PC-3 (cell line): ENCODE measurements around the gene TFIP11. TPM values are rescaled to one million over a fixed set of nuclear protein-coding genes. Genes with fewer than 3 reads are reported as not detected.

Experiments used
- ATAC-seq: fragments of 200-7000 bp; cut with Tn5 transposase; 2 replicates; pipeline ENCODE4 v1.9.1; 2020; ENCODE audit warnings: mild to moderate bottlenecking, moderate library complexity
- BruUV-seq: library from RNA; stranded (reverse); fragments of 400-500 nt; replicated peaks from 2 replicates; lab custom pipeline; 2021; lab: Mats Ljungman, UMichigan
- CTCF ChIA-PET: fragments of 300-600 bp; sonication (Branson Sonifier 250); formaldehyde crosslinking; loops from one replicate; lab custom pipeline; 2022; ENCODE audit warnings: antibody characterized with exemption; lab: Charles Lee
- POLR2A ChIA-PET: fragments of 300-600 bp; sonication (Branson Sonifier 250); formaldehyde crosslinking; loops from one replicate; lab custom pipeline; 2022; ENCODE audit warnings: antibody characterized with exemption; ENCODE audit not compliant: unreplicated experiment; lab: Charles Lee
- DNase-seq: peaks from one replicate; pipeline ENCODE4 v3.0.0-alpha.2; 2015
- H2AFZ ChIP-seq: fragments of 300-600 bp; sonication (generic); 2 replicates; pipeline ENCODE4 v1.6.0; 2016; ENCODE audit warnings: antibody characterized with exemption, low read length
- H3F3A ChIP-seq: fragments of 300-600 bp; sonication (generic); one replicate; pipeline ENCODE4 v1.6.0; 2017; ENCODE audit warnings: antibody characterized with exemption, low read length, control low read depth, mild to moderate bottlenecking; ENCODE audit not compliant: unreplicated experiment
- H3K27ac ChIP-seq: fragments of 300-600 bp; sonication (generic); 2 replicates; pipeline ENCODE4 v1.5.1; 2016; ENCODE audit warnings: mild to moderate bottlenecking, low read length
- H3K27me3 ChIP-seq: fragments of 300-600 bp; sonication (generic); 2 replicates; pipeline ENCODE4 v1.6.1; 2016; ENCODE audit warnings: low read length, mixed read lengths
- H3K36me3 ChIP-seq: fragments of 300-600 bp; sonication (generic); 2 replicates; pipeline ENCODE4 v1.6.1; 2016; ENCODE audit warnings: low read depth, mixed run types, low read length, mixed read lengths
- H3K4me1 ChIP-seq: fragments of 300-600 bp; sonication (generic); 2 replicates; pipeline ENCODE4 v1.5.1; 2016; ENCODE audit warnings: low read length; ENCODE audit not compliant: insufficient read depth
- H3K4me2 ChIP-seq: fragments of 300-600 bp; sonication (generic); 2 replicates; pipeline ENCODE4 v1.6.0; 2016; ENCODE audit warnings: low read length
- H3K4me3 ChIP-seq: fragments of 300-600 bp; sonication (generic); 2 replicates; pipeline ENCODE4 v1.5.1; 2016; ENCODE audit warnings: mild to moderate bottlenecking, low read length, mixed read lengths
- H3K79me2 ChIP-seq: fragments of 300-600 bp; sonication (generic); 2 replicates; pipeline ENCODE4 v1.6.1; 2017; ENCODE audit warnings: low read length, mixed read lengths
- H3K9ac ChIP-seq: fragments of 300-600 bp; sonication (generic); 2 replicates; pipeline ENCODE4 v1.6.0; 2016; ENCODE audit warnings: mild to moderate bottlenecking, low read length
- H3K9me2 ChIP-seq: fragments of 300-600 bp; sonication (generic); replicated peaks from 2 replicates; pipeline ENCODE4 v1.6.1; 2016; ENCODE audit warnings: mixed run types, low read length, mixed read lengths
- H3K9me3 ChIP-seq: fragments of 300-600 bp; sonication (generic); 2 replicates; pipeline ENCODE4 v1.6.1; 2016; ENCODE audit warnings: low read length, mixed read lengths
- H4K20me1 ChIP-seq: fragments of 300-600 bp; sonication (generic); 2 replicates; pipeline ENCODE4 v1.6.1; 2016; ENCODE audit warnings: low read length, mixed read lengths
- CTCF ChIP-seq: fragments of 300-600 bp; sonication (generic); conservative IDR thresholded peaks from 2 replicates; pipeline ENCODE4 v1.5.1; 2017; ENCODE audit warnings: antibody characterized with exemption, low read depth, mild to moderate bottlenecking, low read length
- EZH2 ChIP-seq: fragments of 300-600 bp; sonication (generic); IDR thresholded peaks from one replicate; pipeline ENCODE4 v1.6.1; 2017; ENCODE audit warnings: antibody characterized with exemption, mild to moderate bottlenecking, low read length; ENCODE audit not compliant: unreplicated experiment
- EZH2phosphoT487 ChIP-seq: fragments of 300-600 bp; sonication (generic); IDR thresholded peaks from 2 replicates; pipeline ENCODE4 v1.6.1; 2018; ENCODE audit warnings: mild to moderate bottlenecking, antibody characterized with exemption, low read length, borderline replicate concordance
- intact Hi-C: fragments of 100-400 bp; cut with micrococcal nuclease; formaldehyde crosslinking; loops from 2 replicates; pipeline ENCODE4 v1.9.0; 2023
- total RNA-seq: library from RNA; depleted of rRNA; stranded (reverse); fragments of >200 nt; gene quantifications from 2 replicates; pipeline ENCODE4 v1.2.3, GENCODE V29; 2014

Gene TFIP11
- total RNA-seq, 1 experiment from 2014 or later = 22.4 TPM

DNA sequence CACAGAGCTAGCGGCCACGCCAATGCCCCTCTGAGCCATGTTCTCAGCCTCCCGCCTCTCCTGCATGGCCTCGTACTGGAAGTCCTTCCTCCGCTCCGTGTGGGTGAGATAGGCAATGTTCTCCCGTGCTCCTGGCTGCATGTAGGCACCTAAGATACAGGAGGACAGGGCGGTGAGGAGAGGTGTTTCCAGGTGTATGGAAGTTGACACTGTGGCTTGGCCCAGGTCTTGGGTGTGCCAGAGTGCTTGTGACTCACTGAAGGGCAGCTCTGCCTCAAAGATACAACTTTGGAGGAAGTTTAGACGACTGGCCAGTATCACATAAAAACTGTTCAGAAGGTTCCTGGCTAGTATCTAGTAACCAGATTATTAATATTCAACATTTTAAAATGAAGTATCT lies 20.1 kb downstream of the TFIP11 start:
- Histone ChIP-seq H3K27ac (no peak overlapping the region), H2AFZ (no peak overlapping the region), H4K20me1 (no peaks in the 10 kb centered on the region), H3K27me3 (no peaks in the 10 kb centered on the region), H3K4me3 (no peak overlapping the region), H3K4me1 (peaks cover 18% of the 10 kb centered on the region; the same call in 1 of the 2 replicates), H3K79me2 (no peaks in the 10 kb centered on the region), H3K9me3 (no peaks in the 10 kb centered on the region), H3K9ac (no peak overlapping the region), H3K9me2 (no peaks in the 10 kb centered on the region), H3K4me2 (no peak overlapping the region), H3K36me3 (peaks cover 42% of the 10 kb centered on the region), H3F3A (no peaks in the 10 kb centered on the region)
- no peak; the same call in 1 of the 2 replicates for ATAC-seq
- BruUV-seq = no TSS peak
- ChIA-PET CTCF (no interaction called here), POLR2A (no interaction called here)
- intact Hi-C loops = no loop called here
- DNase-seq = no peak
- TF ChIP-seq EZH2phosphoT487 = no peak
- TF ChIP-seq EZH2 = no peak
- no peak for TF ChIP-seq CTCF

DNA sequence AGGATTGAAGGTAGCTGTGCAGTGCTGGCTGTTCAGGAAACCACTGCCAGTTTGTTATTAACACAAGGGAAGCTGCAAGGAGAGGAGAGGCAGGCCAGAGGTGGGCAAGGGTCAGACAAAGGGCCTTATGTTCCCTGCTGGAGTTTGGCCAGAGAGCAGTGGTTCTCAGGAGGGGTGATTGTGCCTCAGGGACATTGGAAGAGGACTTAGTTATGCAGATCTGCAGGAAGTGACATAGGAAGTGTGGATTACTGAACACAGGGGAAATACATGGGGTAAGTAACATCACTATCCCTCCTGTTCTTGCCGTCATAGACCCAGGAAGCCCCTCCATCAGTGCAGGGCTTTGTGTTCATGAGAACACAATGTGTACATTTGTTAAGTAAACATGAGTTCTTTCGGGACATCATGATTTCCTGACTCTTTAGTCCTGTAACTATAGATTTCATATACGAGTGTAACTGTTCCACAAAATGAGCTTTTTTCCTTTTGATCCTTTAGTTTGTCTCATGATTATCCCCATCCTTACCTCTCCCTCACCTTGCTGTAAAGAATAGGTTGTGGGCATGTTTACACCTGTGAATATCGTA lies 22.7 kb downstream of the TFIP11 start:
- Histone ChIP-seq H3K9ac (no peak overlapping the region), H3K27me3 (no peaks in the 10 kb centered on the region), H3F3A (no peaks in the 10 kb centered on the region), H4K20me1 (no peaks in the 10 kb centered on the region), H3K4me2 (no peak overlapping the region), H3K27ac (no peak overlapping the region), H3K4me1 (peaks cover 18% of the 10 kb centered on the region; the same call in 1 of the 2 replicates), H3K9me2 (no peaks in the 10 kb centered on the region), H3K36me3 (peaks cover 29% of the 10 kb centered on the region), H3K9me3 (no peaks in the 10 kb centered on the region), H2AFZ (no peak overlapping the region), H3K79me2 (peaks cover 22% of the 10 kb centered on the region), H3K4me3 (no peak overlapping the region)
- TF ChIP-seq EZH2phosphoT487 = no peak
- no peak for TF ChIP-seq CTCF
- no peak for TF ChIP-seq EZH2
- no peak for DNase-seq
- CTCF ChIA-PET = no interaction called here
- BruUV-seq = no TSS peak
- no peak for ATAC-seq
- intact Hi-C loops = no loop called here
- POLR2A ChIA-PET = no interaction called here

DNA sequence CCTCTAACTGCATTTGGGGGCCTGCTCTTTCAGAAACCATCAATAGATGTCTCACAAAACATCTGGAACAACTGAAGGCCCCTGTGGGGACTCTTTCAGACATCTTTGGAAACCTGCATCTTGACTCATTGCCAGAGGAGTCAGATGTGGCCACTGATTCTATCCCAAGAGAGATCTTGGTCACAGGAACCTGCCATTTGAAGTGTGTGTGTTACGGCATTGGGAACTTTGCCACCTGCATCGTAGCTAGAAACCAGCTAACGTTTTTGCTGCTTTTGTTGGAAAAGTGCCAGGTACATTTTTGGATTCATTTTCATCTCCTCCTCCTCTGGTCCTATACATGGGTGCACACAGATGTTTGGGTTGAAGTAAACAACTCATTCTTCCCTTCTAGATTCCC lies 24.3 kb downstream of the TFIP11 start:
- DNase-seq (no peak), ATAC-seq (no peak)
- H3K27ac ChIP-seq = no peak overlapping the region
- ChIA-PET CTCF (no interaction called here), POLR2A (no interaction called here)
- no peak overlapping the region for H3K4me2 ChIP-seq
- no peaks in the 10 kb centered on the region for H3K9me2 ChIP-seq
- intact Hi-C loops = no loop called here
- H3K9ac ChIP-seq = no peak overlapping the region
- peaks cover 9% of the 10 kb centered on the region; the same call in 1 of the 2 replicates for H3K4me1 ChIP-seq
- H3K4me3 ChIP-seq = no peak overlapping the region
- TF ChIP-seq EZH2phosphoT487 = no peak
- TF ChIP-seq CTCF = no peak
- no peak for TF ChIP-seq EZH2
- peaks cover 32% of the 10 kb centered on the region for H3K79me2 ChIP-seq
- H3K9me3 ChIP-seq = no peaks in the 10 kb centered on the region
- no peaks in the 10 kb centered on the region for H4K20me1 ChIP-seq
- H3K36me3 ChIP-seq = peaks cover 22% of the 10 kb centered on the region
- H2AFZ ChIP-seq = no peak overlapping the region
- no TSS peak for BruUV-seq
- H3K27me3 ChIP-seq = no peaks in the 10 kb centered on the region
- H3F3A ChIP-seq = no peaks in the 10 kb centered on the region
